Tibial nerve (tissue), 4 donors: ENCODE data around the gene AKAP9.

Experiments used
- CTCF ChIP-seq, 5 experiments: fragments of 200-600 bp in 3 of 5; fragments of 450-650 bp in 2 of 5; sonication (generic) in 3 of 5; IDR thresholded peaks; one replicate each; pipeline ENCODE4 v1.5.1; 2016 to 2019; ENCODE audit warnings: antibody characterized with exemption in 5 of 5, mild to moderate bottlenecking in 3 of 5, moderate library complexity in 2 of 5
- EP300 ChIP-seq, 2 donors: sonication (generic); formaldehyde crosslinking; IDR thresholded peaks; one replicate each; pipeline ENCODE4 v1.6.1; 2017; ENCODE audit warnings: antibody characterized with exemption in 2 of 2, mild to moderate bottlenecking in 1 of 2

- TF ChIP-seq CTCF (IDR thresholded peaks at IDR 0.05), result no peak
- no peak for TF ChIP-seq EP300 (IDR thresholded peaks at IDR 0.05)
Measured at GRCh38 chr7:92155108-92155739, 214.6 kb downstream of the AKAP9 start.
